PC-9 (cell line): ENCODE measurements around the gene CADM1.

Source experiments
- CTCF ChIP-seq: fragments of 200-600 bp; sonication (generic); conservative IDR thresholded peaks from 2 replicates; pipeline ENCODE4 v1.6.1; 2017; ENCODE audit warnings: mixed run types, antibody characterized with exemption, mild to moderate bottlenecking, moderate library complexity
- EZH2 ChIP-seq: fragments of 200-600 bp; sonication (generic); IDR thresholded peaks from 2 replicates; pipeline ENCODE4 v1.8.0; 2017; ENCODE audit warnings: antibody characterized with exemption, low read depth

GRCh38 chr11:115146425-115146824, 357.8 kb downstream of the CADM1 start:
- TF ChIP-seq CTCF: no peak
- TF ChIP-seq EZH2: no peak
